ENCODE data around the gene STON1.
"Not testable (repeated sequence)": the region's sequence is repeated elsewhere in the genome, so short reads cannot be mapped to it uniquely, and the experiment has no call there.

Gene STON1
- 0.53 to 2.2 (median 2.1) reads per million in 3 experiments for total RNA-seq

GRCh38 chr2:48530033-48530811, at the start of gene STON1:
TSS of gene STON1 (plus strand) at chr2:48530154. CDS start at chr2:48580634, 50,480 bp downstream.
- peak; percentile 9 for DNase-seq

- no peak for DNase-seq
Observed at GRCh38 chr2:48480526-48480925, 49.4 kb upstream of the STON1 start.

- no peak for DNase-seq
Observed at GRCh38 chr2:48482313-48482712, 47.6 kb upstream of the STON1 start.

GRCh38 chr2:48482769-48483168, 47.2 kb upstream of the STON1 start:
- DNase-seq: no peak

GRCh38 chr2:48483506-48483905, 46.4 kb upstream of the STON1 start:
- no peak for DNase-seq

- no peak for DNase-seq
Observed at GRCh38 chr2:48483916-48484315, 46.0 kb upstream of the STON1 start.

- DNase-seq: no peak
Observed at GRCh38 chr2:48488545-48488944, 41.4 kb upstream of the STON1 start.

- no peak for DNase-seq
Observed at GRCh38 chr2:48496849-48497248, 33.1 kb upstream of the STON1 start.

- no peak for DNase-seq
Observed at GRCh38 chr2:48504647-48505327, 25.2 kb upstream of the STON1 start.

GRCh38 chr2:48507111-48507510, 22.8 kb upstream of the STON1 start:
- no peak for DNase-seq

GRCh38 chr2:48508461-48509124, 21.4 kb upstream of the STON1 start:
- no peak for DNase-seq

GRCh38 chr2:48510329-48510728, 19.6 kb upstream of the STON1 start:
- no peak for DNase-seq

- DNase-seq: no peak
Observed at GRCh38 chr2:48511849-48512470, 18.0 kb upstream of the STON1 start.

- DNase-seq: no peak
Observed at GRCh38 chr2:48512571-48512970, 17.4 kb upstream of the STON1 start.

GRCh38 chr2:48514348-48515003, 15.5 kb upstream of the STON1 start:
- no peak for DNase-seq

GRCh38 chr2:48515513-48515985, 14.4 kb upstream of the STON1 start:
- DNase-seq: no peak

GRCh38 chr2:48519593-48519992, 10.4 kb upstream of the STON1 start:
- DNase-seq: no peak

- DNase-seq: not testable (repeated sequence)
Observed at GRCh38 chr2:48524756-48525155, 5.2 kb upstream of the STON1 start.

GRCh38 chr2:48525269-48525943, 4.5 kb upstream of the STON1 start:
- no peak for DNase-seq

- DNase-seq: no peak
Observed at GRCh38 chr2:48527226-48527885, 2.6 kb upstream of the STON1 start.

- no peak for DNase-seq
Observed at GRCh38 chr2:48528431-48528830, 1.5 kb upstream of the STON1 start.

All from central memory CD4-positive, alpha-beta T cell (primary cell).